Right lobe of liver (tissue), 6 donors: ENCODE measurements around the gene SMPD3. TPM values are rescaled to one million over a fixed set of nuclear protein-coding genes. Genes with fewer than 3 reads are reported as not detected.
A peak's percentile ranks its signal among the peaks of the same experiment; 100 is the strongest.

Experiments
- ATAC-seq, 4 donors: fragments of 200-7000 bp; cut with Tn5 transposase; one replicate each; pipeline ENCODE4 v1.9.1; 2020; ENCODE audit warnings: mild to moderate bottlenecking in 4 of 4, moderate library complexity in 4 of 4
- DNase-seq, 3 donors: peaks; one replicate each; pipeline ENCODE4 v3.0.0-alpha.2; 2020
- H3K27ac ChIP-seq, 3 donors: fragments of 200-600 bp; one replicate each; pipeline ENCODE4 v1.8.0; 2022
- H3K27me3 ChIP-seq, 2 donors: fragments of 200-600 bp; one replicate each; pipeline ENCODE4 v1.8.0; 2022
- H3K36me3 ChIP-seq, 4 donors: fragments of 200-600 bp; sonication (generic) in 1 of 4; one replicate each; pipeline versions ENCODE4 v1.5.1 to v1.8.0; 2017 to 2022; ENCODE audit warnings: control low read depth in 1 of 4
- H3K4me1 ChIP-seq, 4 donors: fragments of 200-600 bp; sonication (generic) in 1 of 4; one replicate each; pipeline versions ENCODE4 v1.5.1 to v1.8.0; 2017 to 2022; ENCODE audit warnings: control low read depth in 1 of 4
- H3K4me3 ChIP-seq, 3 donors: fragments of 200-600 bp; one replicate each; pipeline ENCODE4 v1.8.0; 2022
- H3K9me3 ChIP-seq, 4 donors: fragments of 200-600 bp; sonication (generic) in 1 of 4; one replicate each; pipeline versions ENCODE4 v1.5.1 to v1.8.0; 2017 to 2022; ENCODE audit warnings: control low read depth in 1 of 4
- CTCF ChIP-seq, 4 donors: fragments of 200-600 bp in 3 of 4; fragments of 450-650 bp in 1 of 4; IDR thresholded peaks; one replicate each; pipeline versions ENCODE4 v1.5.1 to v1.8.0; 2016 to 2022; ENCODE audit warnings: antibody characterized with exemption in 4 of 4, mild to moderate bottlenecking in 2 of 4
- POLR2A ChIP-seq: fragments of 450-650 bp; IDR thresholded peaks from one replicate; pipeline ENCODE4 v1.6.1; 2017; ENCODE audit warnings: antibody characterized with exemption, mild to moderate bottlenecking
- WGBS: methylation state at CpG from one replicate; pipeline ENCODE4 v1.1.6; 2018; ENCODE audit warnings: low coverage, low lambda C conversion rate; ENCODE audit not compliant: insufficient coverage; ENCODE audit errors: missing lambda C conversion rate; 5-methylcytosine and 5-hydroxymethylcytosine counted together
- intact Hi-C, 2 donors: fragments of 100-400 bp; cut with DNase I; formaldehyde crosslinking; loops; one replicate each; pipeline versions ENCODE4 v1.11.2 to v1.14.1; 2022
- total RNA-seq, 6 experiments: library from RNA; depleted of rRNA in 2 of 6; stranded (reverse); fragments of >200 nt in 2 of 6; fragmentation: NEBNext Ultra II Directional in 3 of 6; extraction: Animal tissue kit (Norgen Biotek cat#: 25700) in 3 of 6; gene quantifications; one replicate each; pipeline versions ENCODE4 v1.1.0 to v1.2.4, GENCODE V29; 2016 to 2023
- donor health status: DM: no; HTN: yes; CAD: no.
- donor health status: DM: no; HTN: no; CAD: no.
- donor health status: DM: no; HTN: no; CAD: no.
- donor health status: DM: no; HTN: yes; CAD: no.
- donor health status: DM: no; HTN: yes; CAD: no.

Gene SMPD3
- total RNA-seq, 6 experiments from 2014 or later = 0.18 to 27.2 (median 5.0) TPM

DNA sequence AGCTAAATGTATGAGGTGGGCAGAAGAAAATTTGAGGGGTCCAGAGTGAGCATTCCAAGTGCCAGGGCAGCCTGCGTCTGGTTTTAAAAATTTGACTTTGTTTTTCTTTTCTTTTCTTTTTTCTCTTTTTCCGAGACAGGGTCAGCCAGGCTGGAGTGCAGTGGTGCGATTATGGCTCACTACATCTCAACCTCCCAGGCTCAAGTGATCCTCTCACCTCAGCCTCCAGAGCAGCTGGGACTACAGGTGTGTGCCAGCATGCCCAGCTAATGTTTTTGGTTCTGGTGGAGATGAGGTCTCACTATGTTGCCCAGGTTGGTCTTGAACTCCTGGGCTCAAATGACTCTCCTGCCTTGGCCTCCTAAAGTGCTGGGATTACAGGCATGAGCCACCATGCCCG is 15.6 kb downstream of the SMPD3 start:
- Histone ChIP-seq H3K4me1 (no peaks in the 10 kb centered on the region), H3K9me3 (no peaks in the 10 kb centered on the region), H3K4me3 (no peak overlapping the region), H3K27me3 (no peaks in the 10 kb centered on the region), H3K36me3 (no peaks in the 10 kb centered on the region), H3K27ac (no peak overlapping the region)
- DNase-seq (no peak), ATAC-seq (no peak)
- intact Hi-C loops = no loop called here
- TF ChIP-seq CTCF (IDR thresholded peaks at IDR 0.05) (no peak), POLR2A (no peak)
- 66% methylated on average over 3 of the region's 4 CpGs for WGBS

DNA sequence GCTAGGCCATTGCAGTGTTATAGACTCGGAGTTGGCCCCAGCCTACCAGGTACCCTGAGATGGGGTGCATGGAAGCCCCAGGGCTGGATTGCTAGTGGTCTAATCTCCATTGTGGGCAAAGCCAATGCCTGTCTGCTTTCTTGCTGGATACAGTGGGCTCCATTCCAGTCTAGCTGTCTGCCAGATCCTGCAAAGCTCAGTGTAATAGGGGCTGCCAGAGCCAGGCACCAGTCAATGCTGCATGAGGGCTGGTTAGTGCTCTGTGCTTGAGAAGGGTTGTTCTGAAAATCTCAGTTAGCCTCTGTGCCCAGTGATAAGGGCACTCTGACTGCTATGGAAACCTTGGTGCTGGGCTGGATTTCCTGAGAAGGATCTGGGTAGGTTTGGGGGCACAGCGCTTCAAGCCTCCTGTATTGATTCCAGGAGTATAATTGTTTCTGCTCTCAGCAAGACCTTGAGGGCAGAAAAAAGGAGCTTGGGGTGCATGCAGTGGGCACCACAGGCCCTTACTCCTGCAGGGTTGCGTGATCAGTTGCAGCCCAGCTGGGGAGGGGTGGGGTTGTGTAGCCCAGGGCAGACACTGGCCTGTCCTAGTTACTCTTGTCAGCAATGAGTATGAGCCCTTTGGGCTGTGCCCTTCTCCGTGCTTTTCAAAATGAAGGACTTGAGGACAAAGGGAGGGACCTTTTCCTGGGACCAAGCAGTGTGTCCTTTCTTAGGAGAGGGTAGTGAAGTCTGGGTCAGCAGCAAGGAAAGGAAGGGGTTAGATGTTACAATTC is 19.0 kb downstream of the SMPD3 start:
- TF ChIP-seq CTCF (IDR thresholded peaks at IDR 0.05) (no peak), POLR2A (no peak)
- Histone ChIP-seq H3K9me3 (no peaks in the 10 kb centered on the region), H3K4me1 (no peaks in the 10 kb centered on the region), H3K27me3 (no peaks in the 10 kb centered on the region), H3K4me3 (no peak overlapping the region), H3K36me3 (no peaks in the 10 kb centered on the region), H3K27ac (no peak overlapping the region)
- no peak for DNase-seq
- 61% methylated on average over 3 of the region's 4 CpGs for WGBS
- peak in 1 of 4 donors; percentile 28 for ATAC-seq
- intact Hi-C loops = no loop called here

DNA sequence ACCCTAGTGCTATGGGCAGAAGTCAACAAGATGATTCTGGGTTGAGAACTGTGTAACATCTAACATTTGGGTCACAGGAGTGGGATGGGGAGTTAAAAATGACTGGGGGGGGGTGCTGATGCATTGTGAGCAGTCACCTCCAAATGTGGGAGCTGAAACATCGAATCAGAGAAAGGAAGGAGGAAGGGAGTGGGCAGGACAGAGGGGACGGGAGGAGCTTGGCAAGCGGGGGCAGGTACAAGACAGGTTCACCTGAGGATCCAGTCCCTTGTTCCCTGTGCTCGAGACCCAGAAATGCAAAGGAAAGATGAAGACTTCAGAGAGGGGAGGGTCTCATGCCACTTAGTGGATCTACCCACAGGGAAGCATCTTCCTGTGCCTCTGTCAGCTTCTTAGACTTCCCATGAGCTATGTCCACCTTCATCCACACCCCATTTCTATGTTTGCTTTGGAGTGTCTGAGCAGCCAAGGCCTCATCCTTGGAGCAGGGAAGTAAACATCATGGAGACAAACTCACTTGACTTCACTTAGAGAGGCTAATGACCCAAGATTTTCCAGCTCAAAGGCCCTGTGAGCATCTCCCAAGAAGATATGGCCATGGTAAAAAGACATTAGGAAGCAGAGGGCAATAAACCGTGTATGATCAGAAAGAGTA is 20.5 kb downstream of the SMPD3 start:
- Histone ChIP-seq H3K4me1 (no peaks in the 10 kb centered on the region), H3K27me3 (no peaks in the 10 kb centered on the region), H3K9me3 (no peaks in the 10 kb centered on the region), H3K36me3 (no peaks in the 10 kb centered on the region), H3K27ac (no peak overlapping the region), H3K4me3 (no peak overlapping the region)
- WGBS = 73% methylated on average over 3 of the region's 5 CpGs
- intact Hi-C loops = no loop called here
- DNase-seq (no peak), ATAC-seq (no peak)
- no peak for TF ChIP-seq CTCF (IDR thresholded peaks at IDR 0.05)
- TF ChIP-seq POLR2A = no peak

- no peaks in the 10 kb centered on the region for H3K27me3 ChIP-seq
- DNase-seq (no peak), ATAC-seq (peak in 1 of 4 donors; percentile 67)
- H3K4me1 ChIP-seq = no peaks in the 10 kb centered on the region
- intact Hi-C loops = no loop called here
- H3K27ac ChIP-seq = no peak overlapping the region
- no peaks in the 10 kb centered on the region for H3K9me3 ChIP-seq
- no peak overlapping the region for H3K4me3 ChIP-seq
- no peaks in the 10 kb centered on the region for H3K36me3 ChIP-seq
- TF ChIP-seq CTCF (IDR thresholded peaks at IDR 0.05) = no peak
- no peak for TF ChIP-seq POLR2A
These were observed 22.0 kb downstream of the SMPD3 start for GRCh38 chr16:68426347-68426652.
